BE2C (cell line): ENCODE results near the gene AMOT.

Experiments used
- DNase-seq: peaks from one replicate; pipeline ENCODE4 v3.0.0-alpha.2; 2020
- H3K27me3 ChIP-seq: fragments of 250-450 bp; sonication (Bioruptor Pico); 2 replicates; pipeline ENCODE4 v1.5.1; 2020; ENCODE audit warnings: mild to moderate bottlenecking
- H3K36me3 ChIP-seq: fragments of 250-450 bp; sonication (Bioruptor Pico); 2 replicates; pipeline ENCODE4 v1.5.1; 2020; ENCODE audit warnings: mild to moderate bottlenecking
- H3K4me1 ChIP-seq: fragments of 250-450 bp; sonication (Bioruptor Pico); 2 replicates; pipeline ENCODE4 v1.5.1; 2020
- H3K4me3 ChIP-seq: 2 replicates; pipeline ENCODE4 v1.5.1; 2011; ENCODE audit warnings: low read depth, low read length
- H3K9me3 ChIP-seq: fragments of 250-450 bp; sonication (Bioruptor Pico); 2 replicates; pipeline ENCODE4 v1.5.1; 2020
- CTCF ChIP-seq: IDR thresholded peaks from 2 replicates; pipeline ENCODE4 v1.5.1; 2012; ENCODE audit warnings: mild to moderate bottlenecking, low read depth, low read length

Gene AMOT

GRCh38 chrX:112814496-112814895, 26.1 kb downstream of the AMOT start:
- no peak overlapping the region for H3K4me3 ChIP-seq
- H3K4me1 ChIP-seq = no peaks in the 10 kb centered on the region
- H3K36me3 ChIP-seq = no peaks in the 10 kb centered on the region
- no peak for TF ChIP-seq CTCF
- H3K27me3 ChIP-seq = no peaks in the 10 kb centered on the region
- no peaks in the 10 kb centered on the region for H3K9me3 ChIP-seq
- DNase-seq = no peak

- Histone ChIP-seq H3K27me3 (no peaks in the 10 kb centered on the region), H3K4me3 (no peak overlapping the region), H3K4me1 (no peaks in the 10 kb centered on the region), H3K9me3 (no peaks in the 10 kb centered on the region), H3K36me3 (no peaks in the 10 kb centered on the region)
- TF ChIP-seq CTCF = no peak
- no peak for DNase-seq
Measured at GRCh38 chrX:112812741-112813140, 27.9 kb downstream of the AMOT start.

DNA sequence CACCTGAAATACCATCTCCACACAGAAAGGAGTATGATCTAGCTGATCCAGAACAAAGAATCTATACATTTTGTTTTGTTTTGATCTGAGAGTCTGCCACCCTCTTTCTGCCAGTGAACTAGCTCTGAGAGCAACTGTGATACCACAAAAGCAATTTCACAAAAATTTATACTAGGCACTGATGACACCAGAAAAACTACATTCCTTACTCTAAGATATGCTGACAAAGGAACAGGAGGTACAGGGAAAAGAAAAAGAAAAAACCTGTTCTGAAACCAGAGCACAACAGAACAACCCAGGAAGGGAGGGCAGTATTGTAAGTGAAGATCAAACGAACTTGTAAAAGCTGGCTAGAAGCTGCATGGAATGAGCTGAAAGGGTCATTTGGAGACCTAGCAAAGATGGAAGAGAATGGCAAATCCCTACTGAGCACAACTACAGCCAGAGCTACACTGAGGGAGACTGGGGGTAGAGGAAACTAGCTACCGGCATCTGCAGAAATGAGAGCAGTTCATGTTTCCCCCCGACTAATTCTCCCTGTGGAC, 31.9 kb downstream of the AMOT start:
- Histone ChIP-seq H3K4me3 (no peak overlapping the region), H3K9me3 (no peaks in the 10 kb centered on the region), H3K36me3 (no peaks in the 10 kb centered on the region), H3K4me1 (no peaks in the 10 kb centered on the region), H3K27me3 (no peaks in the 10 kb centered on the region)
- DNase-seq = no peak
- TF ChIP-seq CTCF = no peak

DNA sequence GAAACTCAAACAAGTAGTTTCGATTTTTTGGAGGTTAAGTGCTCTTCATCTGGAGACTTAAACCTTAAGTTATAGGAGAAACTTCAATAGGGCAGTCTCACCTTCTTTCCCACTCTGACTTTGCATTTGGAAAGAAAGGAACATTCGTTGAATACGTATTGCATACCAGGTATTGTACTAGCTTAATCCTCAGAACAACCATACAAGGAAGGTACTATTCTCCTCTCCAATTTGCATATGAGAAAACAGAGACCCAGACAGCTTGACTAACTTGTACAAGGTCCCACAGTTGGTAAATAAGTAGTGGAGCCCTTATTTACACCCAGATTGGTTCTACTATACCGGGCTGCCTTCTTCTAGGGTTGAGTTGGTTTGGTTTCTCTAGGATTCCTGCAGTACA, 32.6 kb downstream of the AMOT start:
- DNase-seq = no peak
- TF ChIP-seq CTCF = no peak
- no peaks in the 10 kb centered on the region for H3K36me3 ChIP-seq
- no peak overlapping the region for H3K4me3 ChIP-seq
- no peaks in the 10 kb centered on the region for H3K4me1 ChIP-seq
- no peaks in the 10 kb centered on the region for H3K27me3 ChIP-seq
- no peaks in the 10 kb centered on the region for H3K9me3 ChIP-seq

- Histone ChIP-seq H3K36me3 (no peaks in the 10 kb centered on the region), H3K4me1 (no peaks in the 10 kb centered on the region), H3K4me3 (no peak overlapping the region), H3K27me3 (no peaks in the 10 kb centered on the region), H3K9me3 (no peaks in the 10 kb centered on the region)
- DNase-seq = no peak
- TF ChIP-seq CTCF = no peak
Measured at GRCh38 chrX:112803060-112803459, 37.6 kb downstream of the AMOT start.

DNA sequence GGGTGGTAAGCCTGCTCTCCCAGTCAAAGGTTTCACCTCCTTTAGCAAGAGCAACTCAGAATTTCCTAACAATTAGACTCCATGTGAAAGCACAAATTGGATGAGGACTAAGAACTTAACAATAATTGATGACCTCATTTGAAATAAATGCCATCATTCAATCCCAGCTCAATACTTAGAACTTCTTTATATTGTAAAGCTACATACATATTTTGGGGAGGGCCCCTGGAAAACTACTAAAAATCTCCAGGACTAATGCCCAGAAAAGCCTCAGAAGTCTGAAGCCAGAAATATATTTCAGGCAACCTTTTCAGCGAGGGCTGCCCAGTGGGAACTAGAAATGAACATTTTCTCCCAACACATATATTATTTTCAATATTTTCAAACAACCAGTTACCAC, 38.1 kb downstream of the AMOT start:
- no peaks in the 10 kb centered on the region for H3K36me3 ChIP-seq
- no peaks in the 10 kb centered on the region for H3K27me3 ChIP-seq
- TF ChIP-seq CTCF = no peak
- no peaks in the 10 kb centered on the region for H3K9me3 ChIP-seq
- no peak for DNase-seq
- no peaks in the 10 kb centered on the region for H3K4me1 ChIP-seq
- no peak overlapping the region for H3K4me3 ChIP-seq
